UCSD-AML1 (cell line): Measurements from ENCODE around the gene UBA52.

Experiments
- DNase-seq: peaks from one replicate; lab custom pipeline; 2025; ENCODE audit not compliant: unreplicated experiment; lab: John Stamatoyannopoulos, UW

UBA52 gene

GRCh38 chr19:18551631-18552030, 20.0 kb upstream of the UBA52 start:
- DNase-seq, result no peak

DNA sequence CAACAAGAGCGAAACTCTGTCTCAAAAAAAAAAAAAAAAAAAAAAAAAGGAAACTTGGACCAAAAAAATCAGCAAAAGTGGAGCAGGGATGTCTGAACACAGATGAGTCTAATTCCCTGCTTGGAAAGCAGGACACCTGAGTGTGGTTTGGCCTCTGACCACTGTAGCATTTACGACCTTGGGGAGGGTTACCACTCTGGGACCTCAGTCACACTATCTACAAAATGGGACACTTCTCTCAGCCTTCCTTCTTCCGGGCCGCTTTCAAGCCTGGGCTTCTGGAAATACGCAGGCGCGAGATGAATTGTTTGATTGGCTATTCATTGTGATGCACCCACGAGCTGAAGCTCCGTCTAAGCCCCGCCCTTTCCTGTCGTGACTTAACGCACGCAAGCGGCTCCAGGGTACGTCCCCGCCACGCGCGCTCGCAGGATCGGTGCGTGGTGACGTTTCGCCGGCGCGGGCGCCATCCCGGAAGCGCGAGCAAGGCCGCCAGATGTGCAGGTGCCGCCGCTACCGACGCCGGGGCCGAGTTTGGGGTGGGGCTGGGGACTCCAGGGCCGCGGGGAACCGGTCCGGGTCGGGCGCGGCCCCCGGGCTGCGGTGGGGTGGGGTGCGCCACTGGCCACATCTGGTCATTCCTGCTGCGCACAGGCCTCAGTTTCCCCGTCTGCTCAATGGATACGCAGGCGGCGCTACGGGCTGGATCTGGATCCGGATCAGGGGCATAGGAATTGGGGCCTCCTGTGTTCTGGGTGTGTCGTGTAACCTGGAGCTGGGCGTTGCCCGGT, 14.1 kb upstream of the UBA52 start, which contains the start of gene KXD1:
TSS of gene KXD1 (plus strand) at position 460 of the 791 bp plus-strand sequence. CDS start 4,187 bp downstream, outside the sequence.
- DNase-seq, result peak; percentile 96

DNA sequence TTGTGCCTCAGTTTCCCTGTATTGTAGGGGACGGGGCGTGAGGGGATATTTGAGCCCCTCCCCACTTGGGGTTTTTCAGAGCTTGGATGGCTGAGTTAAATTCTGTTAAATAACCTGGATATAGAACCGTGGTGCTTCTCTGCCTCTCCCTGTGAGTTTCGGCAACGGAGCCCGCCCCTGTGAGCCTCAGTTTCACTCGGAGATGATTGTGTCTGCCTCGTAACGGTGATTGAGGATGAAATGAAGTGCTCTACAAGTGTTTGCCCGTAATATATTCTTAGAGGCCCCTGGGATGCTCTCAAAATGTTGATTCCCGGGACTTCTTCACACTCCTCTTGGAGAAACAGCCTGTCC, 13.5 kb upstream of the UBA52 start:
- no peak for DNase-seq

DNA sequence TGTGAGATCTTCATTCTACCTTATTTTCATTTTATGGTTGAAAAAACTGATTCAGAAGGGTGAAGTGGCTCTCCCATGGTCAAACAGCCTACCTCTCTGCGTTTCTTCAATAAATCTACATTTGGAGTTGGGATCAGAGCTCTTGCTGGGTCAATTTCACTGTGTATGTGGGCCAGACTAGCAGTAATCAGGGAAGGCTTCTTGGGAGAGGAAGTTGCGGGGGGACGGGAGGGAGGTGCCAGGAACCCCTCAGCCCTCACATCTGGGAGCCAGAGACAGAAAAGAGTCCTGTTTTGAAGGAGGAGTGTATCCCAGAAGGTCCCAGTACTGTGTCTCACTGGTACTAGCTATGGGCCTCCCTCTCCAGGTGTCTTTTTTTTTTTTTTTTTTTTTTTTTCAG, 13.1 kb upstream of the UBA52 start:
- no peak for DNase-seq

DNA sequence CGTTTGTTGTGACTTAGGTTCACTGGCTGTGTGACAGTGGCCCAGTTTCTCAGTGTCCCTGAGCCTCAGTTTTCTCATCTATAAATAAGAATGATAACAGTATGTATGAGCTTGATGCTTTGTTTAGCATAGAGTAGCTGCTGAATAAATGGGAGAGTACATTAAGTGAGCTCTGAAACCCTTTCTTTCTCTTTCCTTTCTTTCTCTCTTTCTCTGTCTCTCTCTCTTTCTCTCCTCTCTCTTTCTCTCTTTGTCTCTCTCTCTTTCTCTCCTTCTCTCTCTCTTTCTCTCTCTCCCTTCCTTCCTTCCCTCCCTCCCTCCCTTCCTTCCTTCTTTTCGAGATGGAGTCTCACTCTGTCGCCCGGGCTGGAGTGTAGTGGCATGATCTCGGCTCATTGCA, 12.0 kb upstream of the UBA52 start:
- no peak for DNase-seq

DNA sequence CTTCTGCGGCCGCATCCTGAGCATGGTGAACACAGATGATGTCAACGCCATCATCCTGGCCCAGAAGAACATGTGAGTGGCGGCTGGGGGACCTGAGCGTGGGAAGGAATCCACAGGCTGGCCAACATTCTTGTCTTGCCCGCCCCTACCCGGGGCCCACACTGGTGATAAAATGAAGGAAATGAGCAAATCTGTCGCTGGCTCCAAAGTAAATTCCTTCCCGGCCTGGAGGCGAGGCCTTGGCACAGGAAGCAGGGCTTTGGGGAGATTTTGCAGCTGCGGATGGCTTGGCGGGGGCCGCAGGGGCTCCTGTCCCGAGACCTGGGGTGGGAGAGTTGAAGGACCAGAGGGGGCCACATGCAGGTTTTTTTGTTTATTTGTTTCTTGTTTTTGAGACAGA, 9.6 kb upstream of the UBA52 start:
- DNase-seq, result no peak

DNA sequence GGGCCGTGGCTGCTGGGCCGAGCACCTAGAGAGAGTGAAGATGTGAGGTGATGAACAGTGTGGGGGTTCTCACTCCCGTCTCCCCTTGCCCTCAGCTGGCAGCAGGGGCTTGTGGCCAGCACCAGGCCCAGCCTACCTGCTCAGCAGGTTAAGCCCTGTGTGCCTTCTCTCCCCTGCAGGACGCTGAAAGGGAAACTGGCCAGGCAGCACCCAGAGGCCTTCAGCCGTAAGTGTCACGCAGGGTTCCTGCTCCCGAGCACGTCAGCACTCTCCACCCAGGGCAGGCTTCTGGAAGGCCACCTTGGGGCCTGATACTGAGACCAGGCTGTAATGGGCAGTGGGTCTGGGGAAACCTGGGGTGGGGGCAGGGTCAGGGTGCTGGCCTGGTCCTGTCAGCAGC, 4.7 kb upstream of the UBA52 start:
- DNase-seq, result no peak

- DNase-seq, result no peak
These were observed 3.3 kb upstream of the UBA52 start for GRCh38 chr19:18568367-18568766.

- no peak for DNase-seq
These were observed 3.1 kb downstream of the UBA52 start for GRCh38 chr19:18574691-18575291.

DNA sequence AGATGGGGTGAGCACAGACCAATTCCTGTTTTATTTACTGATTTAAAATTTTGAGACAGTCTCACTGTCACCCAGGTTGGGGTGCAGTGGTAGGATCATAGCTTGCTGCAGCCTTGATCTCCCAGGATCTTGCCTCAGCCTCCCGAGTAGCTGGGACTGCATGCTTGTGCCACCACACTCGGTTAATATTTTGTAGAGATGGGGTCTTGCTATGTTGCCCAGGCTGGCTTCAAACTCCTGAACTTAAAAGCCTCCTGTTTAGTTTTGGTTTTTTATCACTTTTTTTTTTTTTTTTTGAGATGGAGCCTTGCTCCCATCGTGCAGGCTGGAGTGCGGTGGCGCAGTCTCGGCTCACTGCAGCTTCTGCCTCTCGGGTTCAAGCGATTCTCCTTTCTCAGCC, 4.7 kb downstream of the UBA52 start:
- DNase-seq, result no peak

DNA sequence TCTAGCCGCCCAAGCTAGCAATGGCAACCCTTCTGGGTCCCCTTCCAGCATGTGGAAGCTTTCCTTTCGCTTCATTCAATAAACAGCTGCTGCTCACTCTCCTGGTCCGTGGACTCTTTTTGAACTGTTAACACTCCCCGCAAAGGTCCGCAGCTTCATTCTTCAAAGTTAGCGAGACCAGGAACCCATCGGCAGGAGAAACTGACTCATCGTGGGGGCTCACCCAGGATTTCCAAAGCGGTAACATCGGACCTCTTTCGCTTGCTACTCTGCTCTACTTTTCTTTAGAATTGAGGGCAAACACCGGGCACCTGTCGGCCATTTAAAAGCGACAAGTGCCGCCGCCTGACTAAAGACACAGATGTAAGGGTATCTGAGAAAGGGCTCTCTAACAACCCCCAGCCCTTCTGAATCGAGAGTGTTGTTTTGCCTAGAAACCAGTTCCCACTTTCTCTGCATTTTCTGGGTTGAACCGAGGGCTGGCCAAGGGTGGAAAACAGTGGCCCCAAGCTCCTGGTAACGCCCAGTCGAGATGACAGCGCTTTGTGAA, 5.8 kb downstream of the UBA52 start:
- DNase-seq, result no peak

GRCh38 chr19:18580311-18580710, 8.7 kb downstream of the UBA52 start:
- no peak for DNase-seq

GRCh38 chr19:18586306-18586705, 14.6 kb downstream of the UBA52 start:
- DNase-seq, result no peak

GRCh38 chr19:18587561-18587960, 15.9 kb downstream of the UBA52 start:
- no peak for DNase-seq

GRCh38 chr19:18587962-18588610, 16.4 kb downstream of the UBA52 start:
- no peak for DNase-seq

DNA sequence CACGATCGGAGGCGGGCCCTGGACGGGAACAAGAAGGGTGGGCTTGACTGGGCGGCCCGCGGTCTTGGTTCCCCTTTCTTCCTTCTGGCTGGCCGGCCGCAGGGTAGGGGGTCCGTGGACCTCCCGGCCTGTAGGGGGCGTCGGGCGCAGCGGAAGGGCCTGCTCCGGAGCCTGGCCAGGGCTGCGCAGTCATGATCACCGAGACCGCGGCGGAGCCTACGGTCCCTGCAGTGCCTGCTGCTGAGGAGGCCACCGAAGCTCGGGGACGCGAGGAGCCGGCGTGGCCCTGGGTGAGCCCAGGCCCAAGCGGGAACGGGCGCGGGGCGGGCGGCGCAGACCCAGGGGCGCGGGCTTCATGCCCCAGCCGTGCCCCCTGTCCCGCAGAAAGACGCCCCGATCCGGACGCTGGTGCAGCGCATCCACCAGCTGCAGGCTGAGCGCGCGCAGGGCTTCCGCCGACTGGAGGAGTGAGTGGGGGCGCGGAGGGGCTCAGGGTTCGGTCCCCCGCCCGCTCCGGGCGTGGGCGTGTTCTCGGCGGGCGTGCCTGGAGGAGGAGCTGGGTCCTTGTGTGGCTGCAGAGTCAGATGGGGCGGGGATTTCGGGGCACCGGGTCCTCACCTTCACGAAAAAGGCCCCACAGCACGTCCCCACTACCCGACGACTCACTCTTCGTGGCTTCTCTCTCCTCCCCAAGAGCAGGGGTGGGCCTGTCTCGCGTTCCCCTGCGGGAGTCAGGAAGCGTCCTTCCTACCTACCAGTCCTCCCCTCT, 17.1 kb downstream of the UBA52 start, which contains the start of gene REX1BD:
TSS of gene REX1BD (plus strand) at position 188 of the 769 bp plus-strand sequence. CDS start at position 192, 4 bp downstream.
- peak; percentile 93 for DNase-seq

DNA sequence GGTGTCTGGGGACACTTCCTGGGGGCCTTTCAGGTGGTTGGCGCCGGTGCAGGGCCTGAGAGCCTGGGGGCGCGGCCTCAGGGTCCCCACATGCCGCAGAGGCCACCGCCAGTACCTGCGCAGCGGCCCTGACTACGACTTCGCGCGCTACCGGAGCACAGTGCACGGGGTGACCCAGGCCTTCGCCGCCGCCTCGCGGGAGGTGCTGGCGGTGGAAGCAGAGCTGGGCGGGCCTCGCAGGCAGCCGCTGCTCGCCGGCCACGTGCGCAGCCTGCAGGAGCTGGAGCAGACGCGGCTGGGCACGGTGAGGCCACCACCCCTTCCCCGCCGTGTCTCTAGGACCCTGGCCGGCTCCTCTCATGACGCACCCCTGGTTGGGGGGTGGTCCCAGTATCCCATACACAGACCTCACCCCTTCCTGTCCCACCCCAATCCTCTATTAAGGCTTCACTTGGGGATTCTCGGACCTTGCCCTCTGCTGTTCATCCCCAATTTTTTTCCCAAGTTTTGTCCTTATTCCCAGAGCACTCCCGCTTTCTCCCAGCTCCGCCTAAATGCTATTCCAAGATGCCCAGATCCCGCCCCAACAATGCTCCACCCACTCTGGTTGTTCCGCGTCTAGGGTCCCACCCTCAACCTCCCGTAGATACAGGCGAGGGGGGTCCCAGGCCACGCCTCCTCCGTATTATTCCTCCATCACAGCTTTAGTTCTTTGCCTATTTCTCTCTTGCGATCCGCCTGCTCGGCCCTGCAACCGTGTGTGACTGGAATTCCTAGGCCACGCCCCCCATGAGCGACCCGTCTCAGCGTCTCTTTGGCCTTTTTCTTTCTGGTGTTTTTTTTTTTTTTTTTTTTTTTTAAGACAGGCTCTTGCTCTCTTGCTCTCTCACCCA, 18.0 kb downstream of the UBA52 start:
- DNase-seq, result peak; percentile 72

GRCh38 chr19:18590273-18591272, 18.9 kb downstream of the UBA52 start:
- no peak for DNase-seq
